ENCODE measurements around the gene TNFSF11. TPM values are rescaled to one million over a fixed set of nuclear protein-coding genes. Genes with fewer than 3 reads are reported as not detected.

The TNFSF11 gene, protein sequence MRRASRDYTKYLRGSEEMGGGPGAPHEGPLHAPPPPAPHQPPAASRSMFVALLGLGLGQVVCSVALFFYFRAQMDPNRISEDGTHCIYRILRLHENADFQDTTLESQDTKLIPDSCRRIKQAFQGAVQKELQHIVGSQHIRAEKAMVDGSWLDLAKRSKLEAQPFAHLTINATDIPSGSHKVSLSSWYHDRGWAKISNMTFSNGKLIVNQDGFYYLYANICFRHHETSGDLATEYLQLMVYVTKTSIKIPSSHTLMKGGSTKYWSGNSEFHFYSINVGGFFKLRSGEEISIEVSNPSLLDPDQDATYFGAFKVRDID
- total RNA-seq (0.22 TPM), polyA plus RNA-seq (ENCODE audit: insufficient read depth, low read depth, low replicate concordance) (not detected)
- long read RNA-seq, donor 1, result 0 reads
- long read RNA-seq, donor 2, result 0 reads
- long read RNA-seq, donor 3, result 0 reads
- long read RNA-seq, donor 4, result 0 reads
- long read RNA-seq, donor 5, result 0 reads
- long read RNA-seq, donor 6, result 0 reads
- long read RNA-seq, donor 7, result 0 reads
- long read RNA-seq, donor 8, result 0 reads
- long read RNA-seq, donor 9, result 0 reads
- long read RNA-seq, donor 10, result 0 reads

DNA sequence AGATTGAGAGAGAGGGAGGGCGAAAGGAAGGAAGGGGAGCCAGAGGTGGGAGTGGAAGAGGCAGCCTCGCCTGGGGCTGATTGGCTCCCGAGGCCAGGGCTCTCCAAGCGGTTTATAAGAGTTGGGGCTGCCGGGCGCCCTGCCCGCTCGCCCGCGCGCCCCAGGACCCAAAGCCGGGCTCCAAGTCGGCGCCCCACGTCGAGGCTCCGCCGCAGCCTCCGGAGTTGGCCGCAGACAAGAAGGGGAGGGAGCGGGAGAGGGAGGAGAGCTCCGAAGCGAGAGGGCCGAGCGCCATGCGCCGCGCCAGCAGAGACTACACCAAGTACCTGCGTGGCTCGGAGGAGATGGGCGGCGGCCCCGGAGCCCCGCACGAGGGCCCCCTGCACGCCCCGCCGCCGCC is at the start of gene TNFSF11:
TSS of gene TNFSF11 (plus strand) at position 142 of the 400 bp plus-strand sequence. CDS start at position 294, 152 bp downstream.
- no peak within 1 kb of the TSS for H3K27ac ChIP-seq (ENCODE audit: low read depth in 2 of 2, low read length in 2 of 2)
- FAIRE-seq, result no peak
- no peak within 1 kb of the TSS for H3K9ac ChIP-seq (ENCODE audit: low read length in 3 of 3)
- TF ChIP-seq CTCF (IDR thresholded peaks at IDR 0.05; ENCODE audit: borderline replicate concordance, extremely low read depth, insufficient read depth), result no peak
- peaks cover 0 to 4% (median 0%) of the 10 kb centered on the region in 3 donors for H3K4me1 ChIP-seq (ENCODE audit: control insufficient read depth in 2 of 3, insufficient read depth in 2 of 3, low read depth in 1 of 3, low read length in 3 of 3)
- intact Hi-C loops (cut with DNase I), result no loop called here
- H3K27me3 ChIP-seq (ENCODE audit: control insufficient read depth, insufficient read depth, low read length), result peaks cover 14% of the 10 kb centered on the region
- peak in 3 of 5 donors; percentile 13 to 71 (median 37) for DNase-seq
- peak within 1 kb of the TSS in 1 of 3 donors; percentile 38 for H3K4me3 ChIP-seq (ENCODE audit: low read length in 3 of 3)
- H3K9me3 ChIP-seq (ENCODE audit: control insufficient read depth in 2 of 3, insufficient read depth in 1 of 3, low read length in 3 of 3), result peaks cover 0 to 5% (median 0%) of the 10 kb centered on the region in 3 donors
- H3K36me3 ChIP-seq (ENCODE audit: control insufficient read depth in 2 of 3, insufficient read depth in 3 of 3, low read length in 3 of 3), result no peaks in the 10 kb centered on the region

DNA sequence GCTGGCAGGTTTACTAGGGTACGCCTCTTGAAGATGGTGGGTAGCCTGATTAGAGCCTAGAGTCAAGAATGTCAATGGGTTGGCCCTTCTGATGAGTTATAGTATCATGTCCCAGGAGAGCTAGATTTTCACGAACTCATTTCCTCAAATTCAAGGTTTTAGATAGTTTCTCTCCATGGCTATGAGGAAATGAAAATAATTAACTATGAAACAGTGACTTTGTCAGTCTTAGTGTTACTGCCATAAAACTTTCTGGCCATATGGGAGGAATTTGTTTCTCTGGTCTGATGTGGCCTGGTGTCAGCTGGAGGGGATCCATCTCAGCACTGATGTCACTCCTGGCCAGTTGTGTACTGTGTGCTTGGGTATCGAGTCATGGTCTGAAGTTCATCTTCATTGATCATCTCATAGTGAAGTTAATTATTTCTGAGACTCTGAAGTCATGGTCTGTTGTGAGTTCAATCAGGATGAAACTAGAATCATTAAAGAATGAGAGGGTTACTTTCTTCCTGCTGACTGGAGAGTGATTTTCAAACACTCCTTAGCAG is 49.4 kb upstream of the TNFSF11 start:
- TF ChIP-seq CTCF (IDR thresholded peaks at IDR 0.05; ENCODE audit: borderline replicate concordance, extremely low read depth, insufficient read depth), result no peak
- Histone ChIP-seq H3K9me3 (ENCODE audit: control insufficient read depth in 2 of 3, insufficient read depth in 1 of 3, low read length in 3 of 3) (no peaks in the 10 kb centered on the region), H3K9ac (ENCODE audit: low read length in 3 of 3) (no peak overlapping the region)

DNA sequence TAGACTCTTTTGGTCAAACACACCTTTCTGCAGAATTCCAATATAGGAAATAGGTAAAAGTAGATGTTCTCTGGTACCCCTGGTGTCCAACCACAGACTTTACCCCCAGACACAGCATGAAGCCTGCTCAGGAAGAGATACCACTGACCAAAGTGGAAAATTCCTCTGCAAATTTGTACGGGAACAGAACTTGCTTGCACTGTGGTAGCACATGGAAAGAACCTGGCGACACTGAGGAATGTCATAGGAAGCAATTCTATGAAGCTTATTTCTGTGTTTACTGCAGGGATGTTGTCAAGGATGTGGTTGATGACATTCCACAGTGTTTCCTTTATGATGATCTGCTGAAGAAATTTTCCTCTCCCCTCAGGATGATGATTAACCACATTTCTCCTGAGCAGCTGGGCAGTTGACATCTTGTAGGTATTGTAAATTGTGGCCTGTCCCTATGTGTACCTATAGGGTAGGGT is 48.9 kb upstream of the TNFSF11 start:
- intact Hi-C loops (cut with DNase I), result no loop called here
- no peak for FAIRE-seq
- H3K27me3 ChIP-seq (ENCODE audit: control insufficient read depth, insufficient read depth, low read length), result no peaks in the 10 kb centered on the region
- peak overlapping the region in 1 of 2 donors; percentile 19 for H3K27ac ChIP-seq (ENCODE audit: low read depth in 2 of 2, low read length in 2 of 2)
- H3K36me3 ChIP-seq (ENCODE audit: control insufficient read depth in 2 of 3, insufficient read depth in 3 of 3, low read length in 3 of 3), result no peaks in the 10 kb centered on the region
- no peaks in the 10 kb centered on the region for H3K9me3 ChIP-seq (ENCODE audit: control insufficient read depth in 2 of 3, insufficient read depth in 1 of 3, low read length in 3 of 3)
- H3K9ac ChIP-seq (ENCODE audit: low read length in 3 of 3), result no peak overlapping the region
- TF ChIP-seq CTCF (IDR thresholded peaks at IDR 0.05; ENCODE audit: borderline replicate concordance, extremely low read depth, insufficient read depth), result no peak
- peaks cover 0 to 7% (median 2%) of the 10 kb centered on the region in 3 donors for H3K4me1 ChIP-seq (ENCODE audit: control insufficient read depth in 2 of 3, insufficient read depth in 2 of 3, low read depth in 1 of 3, low read length in 3 of 3)
- H3K4me3 ChIP-seq (ENCODE audit: low read length in 3 of 3), result no peak overlapping the region
- no peak for DNase-seq

More for the DNA sequence above, 49.4 kb upstream of the TNFSF11 start:
- intact Hi-C loops (cut with DNase I), result no loop called here
- Histone ChIP-seq H3K36me3 (ENCODE audit: control insufficient read depth in 2 of 3, insufficient read depth in 3 of 3, low read length in 3 of 3) (no peaks in the 10 kb centered on the region), H3K27ac (ENCODE audit: low read depth in 2 of 2, low read length in 2 of 2) (peak overlapping the region; percentile 19 to 42), H3K4me3 (ENCODE audit: low read length in 3 of 3) (no peak overlapping the region), H3K27me3 (ENCODE audit: control insufficient read depth, insufficient read depth, low read length) (no peaks in the 10 kb centered on the region), H3K4me1 (ENCODE audit: control insufficient read depth in 2 of 3, insufficient read depth in 2 of 3, low read depth in 1 of 3, low read length in 3 of 3) (peaks cover 0 to 7% (median 2%) of the 10 kb centered on the region in 3 donors)
- FAIRE-seq (no peak), DNase-seq (peak in 1 of 5 donors; percentile 24)

All from kidney (tissue), 22 donors.